Dedifferentiated amniotic fluid mesenchymal stem cell (primary cell): ENCODE results near the gene TSHZ1.
"Not testable (repeated sequence)": the region's sequence is repeated elsewhere in the genome, so short reads cannot be mapped to it uniquely, and the experiment has no call there.

Experiments
- DNase-seq: peaks from one replicate; pipeline ENCODE4 v3.0.0-alpha.2; 2016; ENCODE audit errors: extremely low spot score

TSHZ1 gene

DNA sequence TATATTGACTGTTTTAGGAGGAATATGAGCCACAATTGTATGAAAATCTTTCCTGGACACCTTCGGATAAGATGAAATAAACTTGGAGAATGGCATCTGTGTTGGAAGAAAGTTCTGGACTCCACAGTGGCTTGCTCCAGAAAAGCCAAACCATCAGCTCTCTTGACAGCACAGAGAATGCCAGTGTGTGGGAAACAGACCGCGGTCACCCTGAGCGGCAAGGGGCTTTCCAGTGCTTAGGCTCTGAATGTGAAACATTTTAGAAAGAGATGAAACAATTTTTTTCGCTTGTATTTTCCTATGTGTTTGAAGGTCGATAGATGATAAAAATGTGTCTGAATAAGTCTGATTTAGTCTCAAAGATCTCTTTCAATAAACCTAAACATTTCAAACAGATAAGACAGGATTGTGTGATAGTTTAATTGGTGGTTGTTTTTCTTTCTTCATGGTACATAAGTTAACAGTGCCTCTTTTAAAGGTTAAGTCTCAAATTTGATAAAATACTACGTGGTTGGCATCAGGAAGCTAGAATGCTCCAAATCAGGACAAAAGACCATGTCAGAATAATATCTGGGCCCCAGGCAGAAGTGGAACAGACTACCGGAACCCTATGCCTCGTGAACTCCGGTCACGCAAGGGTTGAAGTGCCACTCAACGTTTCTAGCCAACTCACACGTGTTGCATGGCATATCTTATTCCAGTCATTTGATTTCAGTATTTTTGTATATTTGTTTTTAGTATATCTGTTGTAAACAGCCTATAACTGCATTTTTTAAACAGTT is 30.6 kb upstream of the TSHZ1 start:
- DNase-seq: no peak

DNA sequence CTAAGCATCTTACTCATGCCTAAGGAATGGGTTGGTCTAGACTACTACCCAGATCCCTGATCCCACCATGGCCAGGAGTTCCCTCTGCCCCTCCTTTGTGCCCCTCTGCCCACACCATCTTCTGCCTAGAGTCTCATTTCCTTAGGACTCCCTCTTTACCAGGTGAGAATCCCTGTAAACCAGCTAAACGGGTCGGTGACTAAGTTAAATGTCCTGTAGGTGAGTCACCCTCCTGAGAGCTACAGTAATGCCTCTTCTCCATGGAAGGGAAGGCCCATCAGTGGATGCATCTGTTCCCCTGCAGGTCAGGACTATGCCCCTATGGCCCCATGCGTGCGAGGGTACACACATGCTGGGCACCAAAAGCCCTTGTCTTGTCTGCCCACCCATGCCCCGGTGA is 27.1 kb upstream of the TSHZ1 start:
- no peak for DNase-seq

DNA sequence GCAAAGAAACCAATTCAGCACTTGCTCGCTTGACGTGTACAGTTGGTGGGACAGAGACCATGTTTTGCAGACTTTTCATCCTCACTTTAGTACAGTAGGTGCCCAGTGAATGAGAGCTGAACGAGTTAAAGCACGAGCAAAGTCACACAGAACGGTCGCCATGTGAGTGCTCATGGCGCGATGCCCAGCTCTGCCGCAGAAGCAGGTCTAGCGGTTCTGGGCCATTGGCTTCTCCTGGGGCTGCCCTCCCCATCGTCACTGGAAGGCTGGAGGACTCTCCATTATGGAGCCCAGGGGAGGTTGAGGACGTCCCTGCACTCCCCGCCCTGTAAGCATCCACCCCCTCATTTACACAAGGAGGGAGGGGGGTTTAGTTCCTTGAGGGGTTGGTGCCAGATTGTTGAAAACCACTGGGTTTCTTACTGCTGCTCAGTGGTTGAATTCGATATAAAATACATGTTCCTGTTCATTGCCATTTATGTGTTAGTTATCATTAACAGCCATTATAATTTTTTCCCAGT is 26.6 kb upstream of the TSHZ1 start:
- DNase-seq: no peak

DNA sequence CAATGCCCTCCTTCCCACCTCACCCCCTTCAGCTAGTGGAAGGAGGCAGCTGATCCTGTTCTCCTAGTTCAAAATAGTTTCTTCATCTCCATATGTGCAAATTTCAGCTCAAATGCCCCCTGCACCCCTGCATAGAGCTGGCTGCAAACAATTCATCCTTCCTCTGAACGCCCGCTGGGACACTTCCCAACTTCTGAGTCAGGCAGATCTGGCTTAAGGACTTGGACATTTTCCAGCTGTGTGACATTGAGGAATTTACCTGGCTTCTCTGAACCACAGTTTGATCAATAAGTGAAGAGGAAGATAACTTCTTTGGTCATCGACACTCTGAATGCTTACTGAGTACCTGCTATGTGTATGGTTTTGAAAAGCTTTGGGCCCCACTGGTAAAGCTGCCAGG is 25.1 kb upstream of the TSHZ1 start:
- DNase-seq: no peak

DNA sequence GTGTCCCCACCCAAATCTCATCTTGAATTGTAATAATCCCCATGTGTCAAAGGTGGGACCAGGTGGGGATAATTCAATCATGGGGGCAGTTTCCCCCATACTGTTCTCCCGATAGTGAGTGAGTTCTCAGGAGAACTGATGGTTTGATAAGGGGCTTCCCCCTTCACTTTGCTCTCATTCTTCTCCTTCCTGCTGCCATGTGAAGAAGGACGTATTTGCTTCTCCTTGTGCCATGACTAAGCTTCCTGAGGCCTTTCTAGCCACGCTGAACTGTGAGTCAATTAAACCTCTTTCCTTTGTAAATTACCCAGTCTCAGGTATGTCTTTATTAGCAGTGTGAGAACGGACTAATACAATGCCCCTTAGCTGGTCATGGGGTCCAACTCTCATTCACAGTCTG is 22.9 kb upstream of the TSHZ1 start:
- DNase-seq: not testable (repeated sequence)

DNA sequence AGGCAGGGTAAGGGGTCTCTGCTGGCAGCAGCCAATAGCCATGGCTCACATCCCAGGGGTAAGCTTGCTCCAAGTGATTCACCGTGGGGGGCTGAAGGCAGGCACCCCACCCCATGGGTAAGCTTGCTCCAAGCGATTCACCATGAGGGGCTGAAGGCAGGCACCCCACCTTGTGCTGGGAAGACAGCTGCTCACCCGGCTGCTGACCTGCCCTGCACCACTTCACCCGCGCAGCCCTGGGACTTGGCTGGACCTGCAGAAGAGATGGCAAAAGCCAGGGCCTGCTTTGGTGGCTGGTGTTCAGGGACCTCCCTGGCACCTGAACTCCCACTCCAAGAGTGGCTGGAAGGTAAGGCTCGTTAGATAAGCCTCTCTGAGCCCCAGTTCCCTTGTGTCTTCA is 20.9 kb upstream of the TSHZ1 start:
- no peak for DNase-seq

DNA sequence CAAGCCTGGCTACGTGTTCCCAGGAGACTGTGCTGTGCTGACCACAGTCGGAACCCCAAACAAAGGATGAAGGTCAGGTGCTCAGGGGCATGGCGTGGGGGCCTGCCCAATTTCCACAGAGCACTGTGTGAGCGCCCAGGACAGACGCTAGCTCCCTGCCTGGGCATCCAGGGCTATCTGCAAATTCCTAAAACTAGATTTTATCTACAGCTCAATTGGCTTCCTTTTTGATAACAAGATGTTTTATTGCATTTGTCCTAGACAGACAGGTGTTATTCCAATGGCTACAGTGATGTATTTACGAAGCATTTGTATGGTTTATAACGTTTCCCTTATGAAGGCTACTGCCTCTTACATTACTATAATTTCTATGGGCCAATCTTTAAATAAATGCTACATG is 17.7 kb upstream of the TSHZ1 start:
- DNase-seq: no peak

DNA sequence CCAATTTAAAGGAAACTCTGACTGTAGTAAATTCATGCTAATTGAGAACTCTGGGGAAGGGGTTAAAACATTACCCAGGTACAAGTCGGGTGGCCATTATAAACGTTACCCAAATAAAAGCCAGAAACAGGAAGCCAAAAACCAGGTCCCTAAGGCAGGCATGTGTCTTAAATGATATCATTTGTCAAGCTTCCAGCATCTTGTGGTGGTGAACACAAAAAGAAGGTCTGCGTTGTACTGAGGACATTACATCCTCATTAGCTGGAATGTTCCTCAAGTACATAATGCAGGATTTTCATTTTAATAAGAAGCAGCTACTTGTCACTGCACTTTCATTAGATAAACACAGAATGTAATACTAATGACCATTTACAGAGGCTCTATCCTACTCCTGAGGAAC is 12.6 kb upstream of the TSHZ1 start:
- DNase-seq: no peak

DNA sequence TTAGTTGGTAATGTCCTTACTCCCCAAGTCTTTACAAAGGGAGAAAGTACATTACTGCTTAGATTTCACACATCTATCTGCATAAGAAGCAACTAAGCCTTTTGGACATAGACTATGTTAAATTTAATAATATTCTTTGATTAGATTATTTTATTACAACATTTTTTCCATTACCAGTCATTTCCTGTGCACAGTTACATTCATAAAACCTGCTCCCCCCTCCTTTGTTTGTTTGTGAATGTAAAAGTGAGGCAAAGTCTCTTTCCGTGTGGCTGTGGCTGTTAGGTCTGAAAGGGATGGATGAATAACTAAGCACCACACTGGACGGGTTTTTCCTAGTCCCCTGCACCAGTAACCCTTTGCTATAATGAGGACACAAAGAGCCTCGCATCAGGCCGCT is 11.3 kb upstream of the TSHZ1 start:
- no peak for DNase-seq

DNA sequence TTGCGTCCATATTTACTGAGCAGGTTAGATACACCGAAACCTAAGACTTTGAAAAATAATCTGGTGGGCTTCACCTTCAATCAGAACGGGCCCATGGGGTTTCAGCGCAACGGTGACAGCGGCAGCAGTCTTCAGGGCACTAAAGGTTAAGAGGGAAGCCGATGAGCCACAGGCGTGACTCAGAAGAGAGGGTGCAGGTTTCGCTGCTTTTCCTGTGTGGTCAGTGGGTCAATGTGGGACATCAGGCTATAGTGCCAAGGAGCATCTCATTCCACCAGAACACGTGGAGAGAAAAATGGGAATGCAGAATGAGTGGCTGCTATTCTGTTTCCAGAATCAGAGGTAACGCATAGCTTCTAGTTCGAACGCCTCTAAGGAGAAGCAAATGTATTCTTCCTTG is 10.5 kb upstream of the TSHZ1 start:
- DNase-seq: no peak

DNA sequence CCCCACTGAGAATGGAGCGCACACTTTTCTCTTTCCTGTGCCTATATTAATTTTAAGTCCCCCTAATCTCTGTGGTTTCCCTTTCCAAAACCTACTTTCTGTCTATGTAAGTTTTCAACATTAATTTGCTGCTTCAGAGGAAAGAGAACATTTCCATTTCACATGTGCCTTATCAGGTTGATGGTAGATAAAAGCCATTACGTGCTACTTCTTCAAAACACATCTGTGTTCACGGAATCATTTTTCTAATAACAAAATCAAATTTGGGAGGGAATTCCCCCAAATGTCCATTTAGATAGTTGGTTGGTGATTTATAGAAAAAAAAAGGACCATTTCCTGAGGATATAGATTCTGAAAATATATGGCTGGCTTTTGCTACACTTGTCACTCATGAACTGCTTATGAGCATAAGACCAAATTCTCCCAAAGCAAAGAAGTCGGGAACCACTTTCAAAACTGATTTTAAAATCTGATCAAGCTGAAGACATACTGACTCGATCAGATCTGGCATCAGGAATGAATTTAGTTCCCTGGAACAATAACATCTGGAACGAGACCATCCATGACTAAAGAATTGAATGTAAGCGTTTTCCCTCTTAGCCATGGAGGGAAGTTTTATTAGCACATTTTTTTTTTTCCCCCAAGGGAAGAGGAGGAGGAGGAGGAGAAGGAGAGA is 9.9 kb upstream of the TSHZ1 start:
- no peak for DNase-seq

DNA sequence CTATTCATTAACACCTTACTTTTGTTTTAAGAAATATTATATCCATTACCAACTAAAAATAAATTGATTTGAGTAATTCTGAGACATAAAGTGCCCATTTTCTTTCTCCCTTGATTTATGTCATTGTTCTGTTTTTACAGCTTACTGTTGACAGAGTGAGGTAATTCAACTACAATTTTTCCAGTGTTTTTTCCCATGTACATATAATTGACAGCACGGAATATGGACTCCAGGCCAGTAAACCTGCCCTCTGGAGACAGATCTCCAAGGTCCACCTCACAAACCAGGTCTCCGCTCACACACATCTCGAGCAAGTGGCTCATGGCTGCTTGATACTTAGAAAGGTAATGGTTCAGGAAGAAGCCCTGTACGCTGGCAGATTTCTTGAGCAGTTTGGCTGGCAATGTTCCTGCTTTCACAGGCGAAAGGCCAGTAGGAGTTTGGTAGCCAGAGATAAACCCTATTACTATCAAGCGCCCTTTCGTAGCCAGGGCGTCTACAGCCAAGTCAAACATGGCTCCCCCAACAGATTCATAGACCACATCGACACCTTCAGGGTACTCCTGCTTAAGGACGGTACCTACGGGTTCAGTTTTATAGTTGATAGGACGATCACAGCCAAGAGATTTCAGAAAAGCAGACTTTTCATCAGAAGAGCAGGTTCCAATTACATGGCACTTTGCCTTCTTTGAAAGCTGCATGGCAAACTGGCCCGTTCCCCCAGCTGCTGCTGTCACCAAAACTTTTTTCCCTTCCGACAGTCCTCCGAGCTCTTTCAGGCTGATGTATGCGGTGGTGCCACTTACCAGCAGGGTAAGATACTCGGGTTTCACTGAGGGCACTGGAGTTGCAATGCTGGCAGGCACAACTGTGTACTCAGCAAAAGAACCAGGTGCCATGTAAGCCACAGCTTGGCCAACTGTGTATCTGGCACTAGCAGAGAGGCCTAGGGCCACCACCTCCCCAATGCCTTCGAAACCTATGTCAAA is 9.0 kb upstream of the TSHZ1 start:
- no peak for DNase-seq

DNA sequence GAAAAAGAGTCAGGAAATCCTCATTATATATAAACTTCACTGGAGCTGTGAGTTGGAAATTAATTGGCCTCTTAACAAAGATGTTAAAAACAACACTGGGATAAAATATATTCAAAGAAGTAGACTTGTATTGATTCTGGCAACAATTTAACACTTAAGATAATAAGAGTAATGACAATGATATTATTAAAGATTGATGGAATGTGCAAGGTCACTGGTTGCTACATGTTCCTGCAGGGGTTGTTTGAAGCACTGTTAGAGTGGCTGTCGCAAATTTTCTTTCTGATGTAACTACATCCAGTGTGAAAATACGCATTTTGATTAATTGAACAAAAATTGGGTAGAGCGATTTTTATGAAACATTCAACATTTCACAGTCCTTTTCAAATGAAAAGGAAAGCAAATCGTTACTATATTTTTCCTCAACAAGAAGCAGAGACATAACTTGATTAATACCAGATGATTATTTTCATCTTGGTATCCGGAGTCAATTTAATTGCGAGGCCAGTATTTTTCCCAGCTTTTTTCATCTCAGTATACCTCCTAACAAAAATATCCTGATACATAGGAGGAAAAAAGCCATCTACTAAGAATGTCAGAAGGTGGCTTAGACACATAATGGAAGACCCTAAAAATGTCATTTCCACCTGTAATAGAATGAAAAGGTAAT is 7.8 kb upstream of the TSHZ1 start:
- DNase-seq: no peak

DNA sequence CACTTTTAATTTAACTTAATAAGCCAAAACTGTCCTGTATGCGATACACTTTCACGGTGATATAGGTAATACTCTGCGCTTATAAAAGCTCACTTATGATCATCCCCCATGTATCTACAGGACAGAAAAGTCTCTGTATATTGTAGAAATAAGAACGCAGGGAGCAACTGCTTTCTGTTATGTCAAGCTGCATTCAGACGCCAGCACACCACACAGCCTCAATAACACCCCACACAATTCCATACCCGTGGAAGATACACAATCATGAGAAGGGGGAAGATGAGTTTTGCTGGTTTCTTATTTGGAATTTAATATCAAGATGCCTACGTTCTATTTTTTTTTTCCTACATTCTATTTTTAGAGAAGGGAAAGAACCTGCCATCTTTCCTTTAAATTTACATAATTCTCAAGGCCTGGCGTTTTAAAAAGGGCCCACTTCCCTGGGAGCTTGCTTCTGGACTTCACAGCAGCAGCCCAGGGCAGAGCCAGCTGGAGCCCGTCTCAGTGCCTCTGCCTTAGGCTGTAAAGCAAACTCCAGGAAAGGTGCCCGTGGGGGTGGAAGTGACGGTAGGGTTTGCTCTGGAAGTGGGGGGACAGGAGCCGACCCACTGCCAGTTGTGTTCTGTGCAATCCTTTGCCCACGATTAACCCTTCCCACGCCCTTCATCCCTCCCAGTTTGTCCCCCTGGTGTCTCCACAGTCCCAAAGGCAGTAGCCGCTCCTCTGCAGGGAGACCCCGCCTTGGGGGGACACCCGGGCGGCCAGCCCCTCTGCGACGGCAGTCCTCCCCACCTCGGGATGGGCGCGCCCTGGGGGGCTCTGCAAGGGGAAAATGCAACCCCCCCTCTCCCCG is 7.0 kb upstream of the TSHZ1 start:
- DNase-seq: no peak

DNA sequence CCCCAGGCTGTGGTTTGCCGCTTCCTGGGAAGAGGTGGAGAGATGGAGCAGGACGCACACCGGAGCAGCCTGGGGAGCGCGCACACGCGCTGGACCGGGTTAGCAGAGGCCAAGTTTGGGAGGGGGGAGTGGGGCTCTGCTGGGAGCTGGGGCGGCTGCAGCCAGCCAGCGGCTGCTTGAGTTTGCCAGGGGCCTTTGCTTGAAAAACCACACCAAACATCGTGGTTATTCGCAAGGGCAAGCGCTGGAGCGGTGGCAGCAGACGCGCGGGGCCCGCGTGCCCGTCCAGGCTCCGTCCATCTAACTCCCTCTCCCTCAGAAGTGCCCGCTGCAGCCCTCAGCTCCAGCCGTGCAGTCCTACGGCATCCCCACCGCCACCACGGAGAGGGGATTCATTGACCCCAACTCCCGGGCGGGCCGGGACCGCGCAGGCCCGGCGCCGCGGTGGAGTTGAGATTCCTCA is 6.3 kb upstream of the TSHZ1 start:
- no peak for DNase-seq

DNA sequence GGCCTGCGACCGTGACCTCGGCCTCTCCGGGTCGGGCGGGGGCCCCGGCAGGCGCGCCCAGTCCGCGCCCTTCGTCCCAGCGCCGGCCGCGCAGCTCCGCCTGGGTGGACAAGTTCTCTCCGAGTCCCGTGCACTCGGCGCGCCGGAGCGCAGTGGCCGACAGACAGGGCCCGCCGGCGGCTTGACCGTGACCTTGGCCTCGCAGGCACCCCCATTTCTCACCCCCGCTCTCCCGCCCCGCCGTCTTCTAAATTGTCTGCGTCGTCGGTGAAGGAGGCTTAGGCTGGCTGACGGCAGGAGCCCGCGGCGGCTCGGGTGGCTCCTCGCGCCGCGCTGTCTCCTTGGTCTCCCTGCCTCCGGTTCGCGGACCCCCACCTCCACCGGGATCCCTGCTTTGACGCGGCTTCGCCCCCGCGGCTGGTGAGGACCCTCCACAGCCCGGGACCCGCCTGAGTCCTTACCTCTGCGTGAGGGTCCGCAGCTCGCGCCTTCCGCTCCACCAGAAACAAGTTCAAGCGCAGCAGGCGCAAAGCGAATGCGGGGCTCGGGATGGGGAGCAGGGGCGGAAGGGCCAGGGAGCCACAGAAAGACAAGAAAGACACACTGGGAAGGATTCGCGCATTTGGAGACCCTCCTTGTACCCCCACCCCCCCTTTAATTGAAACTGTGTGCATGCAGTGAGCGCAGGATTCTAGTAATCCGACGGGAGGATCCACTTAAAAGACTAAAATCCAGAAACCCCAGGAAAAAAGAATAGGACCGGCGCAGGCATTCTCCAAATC is 5.7 kb upstream of the TSHZ1 start:
- DNase-seq: no peak

DNA sequence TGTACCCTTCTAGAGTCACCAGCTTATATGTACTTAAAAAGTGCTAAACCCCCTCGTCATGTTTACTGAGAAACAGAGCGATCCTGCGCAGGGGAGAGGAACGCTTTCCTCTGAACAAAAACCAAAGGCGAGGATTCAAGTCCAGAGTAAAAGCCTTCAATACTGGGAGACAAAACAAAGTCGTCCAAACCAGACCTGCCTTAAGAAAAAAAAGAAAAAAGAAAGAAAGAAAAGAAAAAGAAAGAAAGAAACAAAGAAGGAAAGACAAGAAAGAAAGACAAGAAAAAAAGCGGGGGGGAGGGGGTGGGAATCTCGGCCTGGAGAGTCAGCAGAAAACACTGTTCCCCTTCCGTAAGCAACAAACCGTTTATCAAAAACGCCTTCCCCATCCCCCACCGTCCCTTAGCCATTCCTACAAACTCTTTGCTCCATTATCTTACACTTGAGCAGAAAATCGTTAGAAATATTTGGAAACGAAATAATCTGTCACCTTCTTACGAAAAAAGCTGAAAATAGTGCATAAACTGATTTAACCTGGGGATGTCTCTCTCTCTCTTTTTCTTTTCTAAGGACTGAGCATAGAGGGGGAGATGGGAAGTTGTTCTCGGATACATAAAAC is 5.0 kb upstream of the TSHZ1 start:
- no peak for DNase-seq

DNA sequence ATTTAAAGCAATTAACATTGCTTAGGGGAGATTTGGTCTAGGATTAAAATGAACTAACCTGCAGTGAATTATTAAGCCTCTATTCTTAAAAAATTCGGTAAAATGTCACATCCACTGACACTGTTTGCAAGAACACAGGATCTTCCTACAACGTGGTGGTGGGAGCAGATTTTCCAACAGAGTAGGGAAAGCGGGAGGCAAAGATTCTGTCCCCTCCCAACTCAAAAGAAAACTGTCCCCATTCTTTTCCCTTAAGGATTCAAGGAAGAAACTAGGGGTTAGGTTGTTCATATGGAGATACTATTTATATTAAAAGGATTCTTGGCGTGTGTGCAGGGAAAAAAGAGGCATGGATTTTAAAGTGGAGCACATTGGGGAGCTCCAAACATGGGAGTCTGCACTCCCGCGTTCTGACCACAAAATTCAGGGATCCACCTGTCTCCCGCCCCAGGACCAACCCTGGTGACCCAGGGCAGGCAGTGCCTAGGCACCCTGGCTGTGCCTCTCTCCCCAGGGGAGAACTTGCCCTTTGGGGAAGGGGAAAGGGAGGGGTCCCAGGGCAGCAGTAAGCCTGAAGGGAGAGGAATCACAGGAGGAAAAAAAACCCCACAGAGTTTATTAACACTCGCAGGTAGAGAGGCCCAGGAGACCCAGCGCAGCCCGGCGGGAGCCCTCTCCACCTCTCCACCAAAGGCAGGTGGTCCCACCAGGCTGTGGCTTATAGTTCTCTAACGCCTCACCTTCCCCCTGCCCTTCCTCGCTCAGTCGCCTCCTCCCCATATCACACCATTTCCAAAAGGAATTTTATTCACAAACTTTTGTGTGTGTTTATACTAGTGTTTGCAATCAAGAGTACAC is 3.9 kb upstream of the TSHZ1 start:
- no peak for DNase-seq
